ENCODE data around the gene PDSS2.

DNA sequence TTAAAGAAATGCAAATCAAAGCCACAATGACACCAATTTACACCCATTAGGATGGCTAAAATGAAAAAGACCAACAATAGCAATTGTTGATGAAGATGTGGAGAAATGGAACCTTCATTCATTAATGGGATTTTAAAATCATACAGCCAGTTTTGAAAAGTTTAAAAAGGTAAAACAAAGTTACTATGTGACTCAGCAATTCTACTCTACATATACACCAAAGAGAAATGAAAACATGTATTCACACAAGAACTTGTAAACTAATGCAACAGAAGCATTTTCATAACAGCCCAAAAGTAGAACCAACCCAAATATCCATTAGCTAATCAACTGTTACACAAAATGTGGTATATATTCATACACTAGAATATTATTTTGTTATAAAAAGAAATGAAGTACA, 75.7 kb downstream of the PDSS2 start:
- TF ChIP-seq, protein P1, sequence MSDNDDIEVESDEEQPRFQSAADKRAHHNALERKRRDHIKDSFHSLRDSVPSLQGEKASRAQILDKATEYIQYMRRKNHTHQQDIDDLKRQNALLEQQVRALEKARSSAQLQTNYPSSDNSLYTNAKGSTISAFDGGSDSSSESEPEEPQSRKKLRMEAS (IDR thresholded peaks at IDR 0.05), result no peak
- TF ChIP-seq, protein P2, sequence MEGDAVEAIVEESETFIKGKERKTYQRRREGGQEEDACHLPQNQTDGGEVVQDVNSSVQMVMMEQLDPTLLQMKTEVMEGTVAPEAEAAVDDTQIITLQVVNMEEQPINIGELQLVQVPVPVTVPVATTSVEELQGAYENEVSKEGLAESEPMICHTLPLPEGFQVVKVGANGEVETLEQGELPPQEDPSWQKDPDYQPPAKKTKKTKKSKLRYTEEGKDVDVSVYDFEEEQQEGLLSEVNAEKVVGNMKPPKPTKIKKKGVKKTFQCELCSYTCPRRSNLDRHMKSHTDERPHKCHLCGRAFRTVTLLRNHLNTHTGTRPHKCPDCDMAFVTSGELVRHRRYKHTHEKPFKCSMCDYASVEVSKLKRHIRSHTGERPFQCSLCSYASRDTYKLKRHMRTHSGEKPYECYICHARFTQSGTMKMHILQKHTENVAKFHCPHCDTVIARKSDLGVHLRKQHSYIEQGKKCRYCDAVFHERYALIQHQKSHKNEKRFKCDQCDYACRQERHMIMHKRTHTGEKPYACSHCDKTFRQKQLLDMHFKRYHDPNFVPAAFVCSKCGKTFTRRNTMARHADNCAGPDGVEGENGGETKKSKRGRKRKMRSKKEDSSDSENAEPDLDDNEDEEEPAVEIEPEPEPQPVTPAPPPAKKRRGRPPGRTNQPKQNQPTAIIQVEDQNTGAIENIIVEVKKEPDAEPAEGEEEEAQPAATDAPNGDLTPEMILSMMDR (IDR thresholded peaks at IDR 0.05; ENCODE audit: low read depth, low read length, missing input control), result no peak
- TF ChIP-seq TAF1 (conservative IDR thresholded peaks at IDR 0.05), result no peak
- no peak for TF ChIP-seq RAD21 (IDR thresholded peaks at IDR 0.05)
- TF ChIP-seq, protein P3, sequence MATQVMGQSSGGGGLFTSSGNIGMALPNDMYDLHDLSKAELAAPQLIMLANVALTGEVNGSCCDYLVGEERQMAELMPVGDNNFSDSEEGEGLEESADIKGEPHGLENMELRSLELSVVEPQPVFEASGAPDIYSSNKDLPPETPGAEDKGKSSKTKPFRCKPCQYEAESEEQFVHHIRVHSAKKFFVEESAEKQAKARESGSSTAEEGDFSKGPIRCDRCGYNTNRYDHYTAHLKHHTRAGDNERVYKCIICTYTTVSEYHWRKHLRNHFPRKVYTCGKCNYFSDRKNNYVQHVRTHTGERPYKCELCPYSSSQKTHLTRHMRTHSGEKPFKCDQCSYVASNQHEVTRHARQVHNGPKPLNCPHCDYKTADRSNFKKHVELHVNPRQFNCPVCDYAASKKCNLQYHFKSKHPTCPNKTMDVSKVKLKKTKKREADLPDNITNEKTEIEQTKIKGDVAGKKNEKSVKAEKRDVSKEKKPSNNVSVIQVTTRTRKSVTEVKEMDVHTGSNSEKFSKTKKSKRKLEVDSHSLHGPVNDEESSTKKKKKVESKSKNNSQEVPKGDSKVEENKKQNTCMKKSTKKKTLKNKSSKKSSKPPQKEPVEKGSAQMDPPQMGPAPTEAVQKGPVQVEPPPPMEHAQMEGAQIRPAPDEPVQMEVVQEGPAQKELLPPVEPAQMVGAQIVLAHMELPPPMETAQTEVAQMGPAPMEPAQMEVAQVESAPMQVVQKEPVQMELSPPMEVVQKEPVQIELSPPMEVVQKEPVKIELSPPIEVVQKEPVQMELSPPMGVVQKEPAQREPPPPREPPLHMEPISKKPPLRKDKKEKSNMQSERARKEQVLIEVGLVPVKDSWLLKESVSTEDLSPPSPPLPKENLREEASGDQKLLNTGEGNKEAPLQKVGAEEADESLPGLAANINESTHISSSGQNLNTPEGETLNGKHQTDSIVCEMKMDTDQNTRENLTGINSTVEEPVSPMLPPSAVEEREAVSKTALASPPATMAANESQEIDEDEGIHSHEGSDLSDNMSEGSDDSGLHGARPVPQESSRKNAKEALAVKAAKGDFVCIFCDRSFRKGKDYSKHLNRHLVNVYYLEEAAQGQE (IDR thresholded peaks at IDR 0.05), result no peak
- TF ChIP-seq FOXA1 (IDR thresholded peaks at IDR 0.05), result no peak
- TF ChIP-seq GABPA (IDR thresholded peaks at IDR 0.05 in 1 of 2, conservative IDR thresholded peaks at IDR 0.05 in 1 of 2), result no peak
- TF ChIP-seq YY1 (IDR thresholded peaks at IDR 0.05), result no peak
- TF ChIP-seq, protein P4, sequence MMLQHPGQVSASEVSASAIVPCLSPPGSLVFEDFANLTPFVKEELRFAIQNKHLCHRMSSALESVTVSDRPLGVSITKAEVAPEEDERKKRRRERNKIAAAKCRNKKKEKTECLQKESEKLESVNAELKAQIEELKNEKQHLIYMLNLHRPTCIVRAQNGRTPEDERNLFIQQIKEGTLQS (IDR thresholded peaks at IDR 0.05), result no peak
